ENCODE measurements around the gene EHMT1. TPM values are rescaled to one million over a fixed set of nuclear protein-coding genes. Genes with fewer than 3 reads are reported as not detected.

Gene EHMT1
- total and polyA plus RNA-seq, 2 experiments from 2014 or later: 162 to 177 TPM

GRCh38 chr9:137583957-137584356 is 34.8 kb upstream of the EHMT1 start:
- Histone ChIP-seq H2AFZ (no peak overlapping the region), H3K4me1 (ENCODE audit: insufficient read depth) (peaks cover 14% of the 10 kb centered on the region), H3F3A (replicated peaks; ENCODE audit: low read depth) (peaks cover 22% of the 10 kb centered on the region; the same call in 1 of the 2 replicates), H3K36me3 (ENCODE audit: insufficient read depth) (peaks cover 19% of the 10 kb centered on the region), H4K20me1 (replicated peaks; ENCODE audit: insufficient read depth) (peaks cover 19% of the 10 kb centered on the region), H3K79me2 (replicated peaks; ENCODE audit: insufficient read depth) (peaks cover 19% of the 10 kb centered on the region), H3K4me2 (no peak overlapping the region), H3K9me2 (ENCODE audit: insufficient read depth) (no peaks in the 10 kb centered on the region), H3K27me3 (ENCODE audit: insufficient read depth) (no peaks in the 10 kb centered on the region), H3K27ac (ENCODE audit: low read depth) (no peak overlapping the region), H3K4me3 (no peak overlapping the region)
- H3K36me3 Mint-ChIP-seq (ENCODE audit: low read depth): peaks cover 76% of the 10 kb centered on the region
- TF ChIP-seq ZNF331 (CRISPR knock-in tag; IDR thresholded peaks at IDR 0.05; ENCODE audit: low read depth) (no peak), CTCF (conservative IDR thresholded peaks at IDR 0.05; ENCODE audit: low read depth in 2 of 2) (no peak)
- no peaks in the 10 kb centered on the region; the same call in 2 of the 3 replicates for H3K9me3 Mint-ChIP-seq
- no peak overlapping the region for H3K27ac Mint-ChIP-seq
- no peak for DNase-seq (ENCODE audit: low spot score)
- peaks cover 34% of the 10 kb centered on the region for H3K27me3 Mint-ChIP-seq (ENCODE audit: insufficient read depth, low read depth, poor library complexity)
- no peak for ATAC-seq
- H3K4me1 Mint-ChIP-seq: peaks cover 29% of the 10 kb centered on the region
- no peak overlapping the region for H3K4me3 Mint-ChIP-seq

GRCh38 chr9:137586854-137587253 is 32.0 kb upstream of the EHMT1 start:
- Histone ChIP-seq H3K27me3 (ENCODE audit: insufficient read depth) (no peaks in the 10 kb centered on the region), H3K79me2 (replicated peaks; ENCODE audit: insufficient read depth) (peaks cover 24% of the 10 kb centered on the region), H3K4me1 (ENCODE audit: insufficient read depth) (peaks cover 9% of the 10 kb centered on the region), H3K9me2 (ENCODE audit: insufficient read depth) (no peaks in the 10 kb centered on the region), H3F3A (replicated peaks; ENCODE audit: low read depth) (peaks cover 8% of the 10 kb centered on the region; the same call in 1 of the 2 replicates), H3K27ac (ENCODE audit: low read depth) (no peak overlapping the region), H3K4me3 (no peak overlapping the region), H3K36me3 (ENCODE audit: insufficient read depth) (peaks cover 18% of the 10 kb centered on the region), H3K4me2 (no peak overlapping the region), H4K20me1 (replicated peaks; ENCODE audit: insufficient read depth) (peaks cover 17% of the 10 kb centered on the region; the same call in 1 of the 2 replicates), H2AFZ (no peak overlapping the region)
- H3K4me3 Mint-ChIP-seq: no peak overlapping the region
- peaks cover 2% of the 10 kb centered on the region; the same call in 1 of the 3 replicates for H3K9me3 Mint-ChIP-seq
- peaks cover 22% of the 10 kb centered on the region for H3K27me3 Mint-ChIP-seq (ENCODE audit: insufficient read depth, low read depth, poor library complexity)
- DNase-seq (ENCODE audit: low spot score) (no peak), ATAC-seq (no peak)
- H3K4me1 Mint-ChIP-seq: peaks cover 9% of the 10 kb centered on the region
- H3K27ac Mint-ChIP-seq: no peak overlapping the region
- peaks cover 67% of the 10 kb centered on the region for H3K36me3 Mint-ChIP-seq (ENCODE audit: low read depth)
- TF ChIP-seq EZH2phosphoT487 (IDR thresholded peaks at IDR 0.05; ENCODE audit: unreplicated experiment) (no peak), NANOG (IDR thresholded peaks at IDR 0.05; ENCODE audit: borderline replicate concordance) (no peak), ZNF114 (CRISPR knock-in tag; IDR thresholded peaks at IDR 0.05) (no peak), REST (IDR thresholded peaks at IDR 0.05; ENCODE audit: unreplicated experiment) (no peak), ETS1 (IDR thresholded peaks at IDR 0.05) (no peak), ZNF331 (CRISPR knock-in tag; IDR thresholded peaks at IDR 0.05; ENCODE audit: low read depth) (no peak), JUNB (IDR thresholded peaks at IDR 0.05; ENCODE audit: unreplicated experiment) (no peak), EZH2 (IDR thresholded peaks at IDR 0.05; ENCODE audit: low read depth, unreplicated experiment) (no peak), CTCF (conservative IDR thresholded peaks at IDR 0.05; ENCODE audit: low read depth in 2 of 2) (no peak), POLR2AphosphoS5 (IDR thresholded peaks at IDR 0.05; ENCODE audit: low read depth) (no peak), CREB1 (CRISPR knock-in tag; IDR thresholded peaks at IDR 0.05; ENCODE audit: low read depth) (no peak)
